NCI-H187 (cell line): Measurements from ENCODE around the gene LNX2.

Experiments used
- DNase-seq, 2 experiments: peaks; one replicate each; lab custom pipeline; 2025; lab: John Stamatoyannopoulos, UW

Gene LNX2

DNA sequence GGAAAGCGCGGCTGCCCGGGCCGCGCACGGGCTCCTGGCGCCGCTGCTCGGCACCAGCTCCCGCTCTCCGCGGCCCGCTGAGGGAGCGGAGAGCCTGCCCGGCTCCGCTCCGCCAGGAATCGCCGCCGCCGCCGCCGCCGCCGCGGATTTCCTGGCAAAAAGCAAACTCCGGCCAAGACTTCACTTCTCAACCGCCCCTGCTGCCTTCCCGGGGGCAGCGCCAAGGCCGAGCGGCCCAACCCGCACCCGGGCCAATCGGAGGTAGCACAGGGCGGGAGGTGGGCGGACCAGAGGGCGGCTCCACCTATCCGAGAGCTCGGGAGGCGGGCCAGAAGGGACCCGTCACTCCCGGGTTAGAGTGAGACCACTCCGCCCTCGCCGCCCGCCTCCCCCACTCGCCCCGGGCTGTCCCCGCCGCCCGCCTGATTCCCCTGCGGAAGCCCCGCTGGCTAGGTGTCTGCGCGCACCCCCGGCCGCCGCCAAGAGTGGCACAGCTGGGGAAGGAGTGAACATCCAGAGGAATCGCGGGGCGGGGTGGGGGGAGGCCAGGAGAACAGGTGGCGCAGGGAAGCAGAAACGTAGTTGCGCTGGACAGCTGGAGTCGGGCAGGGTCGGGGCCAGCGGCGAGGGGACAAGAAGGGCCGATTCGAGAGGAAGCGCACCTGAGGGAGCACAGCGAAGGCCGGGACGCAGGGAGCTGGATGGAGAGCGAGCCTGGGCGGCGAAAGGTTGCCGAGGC lies at the start of gene LNX2:
Gene LNX2 (minus strand): TSS at position 153 of the 739 bp plus-strand sequence. CDS start 38,826 bp downstream, outside the sequence.
- DNase-seq = peak; percentile 42 to 88

DNA sequence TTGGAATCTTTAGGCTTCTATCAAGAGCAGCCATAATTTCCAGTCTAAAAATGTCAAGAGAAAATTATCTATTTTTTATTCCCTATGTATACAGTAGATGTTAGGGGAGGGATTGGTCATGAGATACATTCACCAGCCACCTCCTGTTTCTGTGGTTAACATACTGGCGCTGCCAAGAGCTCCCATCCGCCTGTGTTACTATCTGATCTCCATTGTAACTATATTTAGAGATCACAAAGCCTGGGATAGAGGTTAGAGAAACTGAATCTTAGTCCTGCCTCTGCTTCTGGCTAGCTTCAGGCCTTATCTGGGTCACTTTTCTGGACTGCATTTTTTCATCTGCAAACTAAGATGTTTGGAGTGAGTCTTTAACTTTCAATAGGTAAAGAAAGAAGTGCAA lies 47.6 kb upstream of the LNX2 start:
- DNase-seq = no peak

DNA sequence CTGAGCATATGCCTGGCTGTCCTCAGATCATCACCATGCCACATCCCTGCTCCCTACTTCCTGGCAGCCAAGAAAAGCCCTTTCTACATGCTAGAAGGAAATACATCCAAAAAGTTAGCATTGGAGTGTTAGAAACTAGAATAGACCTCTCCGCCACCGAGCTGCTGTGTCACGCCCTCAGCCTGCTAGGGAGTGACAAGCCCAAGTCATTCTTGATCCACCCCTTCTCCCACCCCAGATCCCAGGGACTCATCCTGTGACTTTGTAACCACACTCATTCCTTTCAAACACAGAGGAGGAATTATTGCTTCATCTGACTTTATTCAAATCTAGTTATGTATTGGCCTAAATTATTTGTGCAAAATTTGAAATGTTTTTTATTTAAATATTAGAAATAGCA lies 46.6 kb upstream of the LNX2 start:
- DNase-seq = no peak

DNA sequence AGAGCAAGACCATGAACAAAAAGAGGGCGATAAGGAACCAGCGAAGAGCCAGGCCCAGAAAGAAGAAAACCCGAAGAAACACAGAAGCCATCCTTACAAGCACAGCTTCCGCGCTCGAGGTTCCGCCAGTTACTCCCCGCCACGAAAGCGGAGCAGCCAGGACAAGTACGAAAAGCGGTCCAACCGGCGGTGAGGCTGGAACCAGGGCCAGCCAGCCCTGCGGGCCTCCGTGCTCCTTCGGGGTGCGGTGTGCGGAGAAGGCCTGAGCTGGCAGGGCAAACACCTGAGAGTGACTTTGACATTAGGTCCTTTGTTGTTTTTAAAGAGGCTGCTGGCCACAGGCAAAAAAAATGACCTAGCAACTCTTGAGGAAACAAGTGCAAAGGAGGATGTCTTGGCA lies 45.4 kb upstream of the LNX2 start:
- DNase-seq = no peak

DNA sequence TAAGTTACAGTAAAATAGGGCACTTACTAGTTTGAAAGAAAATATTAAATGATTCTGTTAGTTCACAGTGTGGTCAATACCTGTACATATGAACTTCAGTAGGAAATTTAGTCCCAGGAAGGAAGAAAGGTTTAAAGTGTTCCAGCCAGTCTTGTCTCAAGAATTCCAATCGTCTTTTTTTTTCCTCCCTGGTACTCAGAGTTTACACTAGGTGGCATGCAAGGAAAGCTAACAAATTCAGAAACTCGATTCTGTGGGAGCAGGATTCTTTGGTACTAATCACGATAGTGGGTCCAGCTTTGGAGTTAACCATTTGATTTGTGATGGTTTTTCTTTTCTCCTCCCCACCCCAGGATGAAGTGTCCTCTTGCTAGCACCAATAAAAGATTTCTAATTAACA lies 45.0 kb upstream of the LNX2 start:
- DNase-seq = no peak

DNA sequence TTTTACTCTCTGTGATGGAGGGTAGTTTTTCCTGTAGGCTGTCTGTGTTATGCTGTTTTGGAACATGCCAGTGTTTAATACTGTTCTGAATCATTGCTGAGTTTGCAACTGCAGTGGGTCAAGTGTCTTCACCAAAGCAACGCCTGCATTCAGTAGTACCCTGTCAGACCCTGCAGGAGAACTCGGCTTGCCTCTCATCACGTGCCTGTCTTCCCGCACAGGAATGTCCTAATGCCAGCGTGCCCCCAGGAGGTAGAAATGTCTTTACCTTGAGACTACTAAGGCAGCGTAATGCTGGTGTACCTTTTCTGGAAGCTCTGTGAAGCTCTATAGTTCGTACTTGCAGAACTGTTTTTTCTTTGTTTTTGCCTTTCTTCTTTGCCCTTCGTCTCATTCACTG lies 43.6 kb upstream of the LNX2 start:
- no peak for DNase-seq

DNA sequence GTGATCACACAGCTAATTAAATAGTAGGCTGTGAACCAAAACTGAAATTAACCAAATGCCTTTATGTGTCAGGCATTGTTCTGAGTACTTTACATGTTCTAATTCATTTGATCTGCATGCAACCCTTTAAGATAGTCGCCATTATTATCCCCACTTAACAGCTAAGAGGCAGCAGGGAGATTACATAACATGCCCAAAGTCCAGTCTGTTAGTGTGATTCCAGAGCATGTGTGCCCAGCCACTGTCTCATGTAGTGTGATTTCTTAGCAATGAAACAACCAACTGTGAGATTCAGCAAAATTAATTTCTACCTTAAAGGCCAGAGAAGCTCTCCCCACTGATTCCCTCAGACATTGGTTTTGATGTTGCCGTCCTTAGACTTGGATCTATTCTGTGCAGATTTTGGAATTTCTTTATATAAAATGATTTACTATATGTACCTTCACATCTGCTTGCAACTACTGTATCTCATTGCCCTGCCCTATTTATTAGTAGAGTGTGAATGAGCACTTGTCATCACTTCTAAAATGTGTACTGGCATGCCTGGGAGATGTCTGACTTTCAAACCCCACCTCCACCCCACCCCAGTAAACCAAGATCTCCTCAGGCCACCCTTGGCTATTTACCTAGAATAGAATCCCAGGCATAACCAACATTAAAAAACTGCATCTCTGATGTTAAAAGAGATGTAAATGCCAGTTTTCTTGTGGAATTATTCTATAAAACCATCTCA lies 42.6 kb upstream of the LNX2 start:
- no peak for DNase-seq

DNA sequence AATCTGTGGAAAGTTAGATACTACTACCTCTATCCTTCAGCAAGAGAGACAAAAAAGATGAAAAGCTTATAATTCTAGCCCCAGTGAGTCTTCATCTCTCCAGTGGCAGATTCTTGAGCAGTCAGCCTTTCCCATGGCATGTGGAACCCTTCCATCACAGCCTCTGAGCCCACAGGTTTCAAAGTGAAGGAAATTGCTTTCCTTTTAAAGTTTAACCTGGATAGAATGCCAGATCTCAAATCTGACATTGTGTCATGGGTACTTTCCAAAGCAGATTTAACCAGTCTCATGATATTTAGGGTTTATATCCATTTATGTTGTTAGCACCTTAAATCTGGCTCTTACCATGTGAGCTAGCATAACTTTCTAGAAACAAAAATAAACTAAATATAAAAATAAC lies 40.7 kb upstream of the LNX2 start:
- DNase-seq = no peak

DNA sequence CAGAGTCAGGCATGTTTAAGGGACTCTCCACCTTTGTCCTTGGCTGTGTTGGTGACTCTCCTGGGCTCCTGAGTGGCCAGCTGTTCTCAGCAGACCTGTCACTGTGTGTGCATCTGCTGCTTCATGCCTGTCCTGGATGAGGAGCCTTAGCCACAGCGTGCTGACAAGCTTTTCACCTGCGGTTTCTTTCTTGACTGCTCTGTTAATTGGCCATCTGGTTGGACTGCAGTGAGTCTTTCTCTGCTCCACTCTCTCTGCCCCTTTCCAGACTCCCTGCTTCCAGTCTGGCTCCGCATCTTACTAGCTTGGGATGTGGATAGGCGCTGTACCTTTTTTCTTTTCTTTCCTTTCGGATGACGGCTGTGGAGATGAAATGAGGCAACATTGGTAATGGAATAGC lies 40.2 kb upstream of the LNX2 start:
- no peak for DNase-seq

DNA sequence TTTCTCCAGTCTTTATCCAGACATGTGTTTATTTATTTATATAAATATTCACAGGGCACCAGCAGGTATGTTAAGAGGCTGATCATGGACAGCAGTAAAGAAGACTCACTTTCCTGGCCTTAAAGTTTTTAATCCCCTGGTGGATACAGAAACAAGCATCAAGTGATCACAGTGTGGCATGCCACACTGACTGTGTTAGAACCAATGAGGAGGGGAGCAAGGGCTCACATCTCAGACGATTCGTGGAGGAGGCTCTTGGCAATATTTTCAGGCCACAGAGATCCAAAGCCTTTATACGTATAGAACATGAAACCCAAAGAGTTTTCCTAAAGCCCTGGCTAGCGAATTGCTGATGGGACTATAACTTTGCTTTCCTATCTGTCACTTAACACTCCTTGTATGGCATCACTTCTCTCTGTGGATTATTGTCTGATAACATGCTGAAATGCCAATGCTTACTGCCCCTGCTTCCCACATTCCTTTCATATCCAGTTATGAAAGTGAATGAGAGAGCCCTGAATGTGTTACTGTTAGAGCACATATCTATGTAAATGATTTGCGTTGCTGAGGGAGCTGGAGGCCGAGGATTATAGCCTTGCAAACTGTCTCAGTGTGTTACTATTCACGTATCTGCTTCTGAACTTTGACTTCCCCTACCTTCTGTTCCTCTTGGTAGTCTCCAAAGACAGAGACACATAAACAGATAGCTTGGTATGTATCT lies 39.0 kb upstream of the LNX2 start:
- DNase-seq = no peak

DNA sequence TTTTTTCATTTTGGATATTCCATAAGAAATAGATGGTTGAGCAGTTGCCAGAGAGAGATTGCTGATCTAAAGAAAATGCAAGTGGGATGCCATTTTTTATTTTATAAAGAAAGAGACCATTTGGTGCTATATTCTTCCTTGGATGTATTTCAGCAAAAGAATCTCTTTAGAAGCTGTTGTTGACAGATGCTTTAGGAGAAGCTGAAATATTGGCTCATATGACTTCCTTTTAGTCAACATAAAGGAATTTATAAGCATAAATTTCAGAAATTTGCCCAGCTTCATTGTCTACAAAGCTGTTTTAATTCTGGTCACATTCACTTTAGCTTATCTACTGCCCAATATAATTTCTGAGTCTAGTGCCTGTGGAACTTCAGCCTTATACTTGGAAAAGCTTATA lies 38.2 kb upstream of the LNX2 start:
- no peak for DNase-seq

DNA sequence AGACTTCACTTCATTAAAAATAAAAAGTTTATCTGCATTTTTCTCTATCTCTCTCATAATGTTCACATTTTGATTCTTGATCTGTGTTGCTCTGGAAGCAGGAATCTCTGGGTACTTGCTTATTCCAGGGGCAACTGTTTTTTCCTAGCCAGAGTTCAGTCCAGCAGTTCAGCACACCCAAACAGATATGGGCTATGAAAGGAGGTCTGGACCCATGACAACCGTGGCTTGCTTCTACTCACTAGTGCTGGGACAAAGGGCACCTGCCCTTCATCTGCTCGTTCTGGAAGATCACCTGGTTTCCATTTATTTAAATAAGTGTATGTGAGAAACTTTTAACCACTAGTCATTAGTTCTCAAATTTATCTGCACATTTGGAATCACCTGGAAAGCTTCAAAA lies 37.4 kb upstream of the LNX2 start:
- DNase-seq = no peak

DNA sequence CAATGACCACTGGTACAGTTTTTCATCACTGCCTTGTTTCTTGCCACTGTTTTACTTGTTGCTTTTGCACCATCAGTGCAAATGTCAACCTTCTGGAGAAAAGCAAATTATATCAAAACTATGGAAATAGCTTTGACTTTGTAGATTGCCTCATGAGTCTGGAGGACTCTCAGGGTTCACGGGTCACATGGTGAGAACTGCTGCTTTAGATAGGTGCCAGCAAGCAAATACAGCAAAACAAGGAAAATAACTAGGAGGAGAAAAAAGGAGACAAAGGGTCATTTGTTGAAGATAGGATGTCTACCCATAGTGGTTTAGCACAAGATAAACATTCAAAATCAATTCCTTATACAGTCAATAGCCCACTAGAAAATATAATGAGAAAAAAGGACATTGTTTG lies 34.5 kb upstream of the LNX2 start:
- DNase-seq = no peak

DNA sequence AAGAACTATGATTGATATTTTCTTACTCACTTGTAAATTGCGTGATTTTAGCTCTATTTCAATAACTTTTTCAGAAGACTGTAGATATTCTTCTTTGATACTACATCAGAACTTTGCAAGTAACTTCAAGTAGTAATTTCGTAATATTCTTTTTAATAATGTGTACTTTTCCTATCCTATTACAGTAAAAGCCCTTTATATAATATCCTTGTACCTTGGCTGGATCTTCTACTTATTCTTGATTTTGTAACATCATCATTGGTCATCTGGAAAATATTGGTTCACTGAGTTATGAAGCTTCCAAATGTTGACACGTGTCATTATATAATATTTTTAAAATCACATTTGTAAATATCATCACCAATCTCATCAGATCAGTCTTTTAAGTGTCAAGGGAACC lies 33.7 kb upstream of the LNX2 start:
- DNase-seq = no peak

DNA sequence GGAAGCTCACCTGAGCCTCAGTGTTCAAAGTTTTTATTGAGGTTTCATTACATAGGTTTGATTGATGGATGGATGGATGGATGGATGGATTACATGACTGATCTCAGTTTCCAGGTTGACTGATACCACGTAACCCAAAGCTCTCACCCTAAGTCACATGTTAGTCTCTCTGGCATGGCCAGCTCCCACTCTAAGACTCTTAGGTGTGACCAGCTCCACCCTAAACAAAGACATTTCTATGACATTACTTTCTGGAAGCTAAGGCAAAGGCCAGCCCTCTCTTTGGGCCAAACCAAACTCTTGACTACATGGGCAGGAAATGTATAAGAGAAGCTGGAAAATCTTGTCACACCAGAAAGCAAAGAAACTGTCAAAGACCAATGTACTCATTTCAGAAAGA lies 30.0 kb upstream of the LNX2 start:
- no peak for DNase-seq

DNA sequence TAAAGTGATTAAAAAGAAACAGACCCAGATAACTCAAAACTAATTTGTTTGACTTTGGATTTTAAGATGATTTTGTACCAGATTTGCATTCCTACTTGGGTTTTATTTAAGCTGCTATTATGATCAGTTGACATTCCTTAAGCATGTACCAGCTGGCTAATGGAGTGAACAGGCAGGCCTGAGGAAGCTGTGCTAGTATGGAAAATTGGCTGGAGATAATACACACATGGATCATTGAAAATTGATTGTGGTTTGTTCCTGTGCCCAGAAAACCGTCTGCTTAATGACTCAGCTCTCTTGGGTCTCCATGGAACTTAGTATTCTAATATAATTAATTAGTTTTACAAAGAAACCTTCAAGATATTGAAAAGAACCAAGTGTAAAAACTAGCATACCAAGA lies 24.0 kb upstream of the LNX2 start:
- no peak for DNase-seq

DNA sequence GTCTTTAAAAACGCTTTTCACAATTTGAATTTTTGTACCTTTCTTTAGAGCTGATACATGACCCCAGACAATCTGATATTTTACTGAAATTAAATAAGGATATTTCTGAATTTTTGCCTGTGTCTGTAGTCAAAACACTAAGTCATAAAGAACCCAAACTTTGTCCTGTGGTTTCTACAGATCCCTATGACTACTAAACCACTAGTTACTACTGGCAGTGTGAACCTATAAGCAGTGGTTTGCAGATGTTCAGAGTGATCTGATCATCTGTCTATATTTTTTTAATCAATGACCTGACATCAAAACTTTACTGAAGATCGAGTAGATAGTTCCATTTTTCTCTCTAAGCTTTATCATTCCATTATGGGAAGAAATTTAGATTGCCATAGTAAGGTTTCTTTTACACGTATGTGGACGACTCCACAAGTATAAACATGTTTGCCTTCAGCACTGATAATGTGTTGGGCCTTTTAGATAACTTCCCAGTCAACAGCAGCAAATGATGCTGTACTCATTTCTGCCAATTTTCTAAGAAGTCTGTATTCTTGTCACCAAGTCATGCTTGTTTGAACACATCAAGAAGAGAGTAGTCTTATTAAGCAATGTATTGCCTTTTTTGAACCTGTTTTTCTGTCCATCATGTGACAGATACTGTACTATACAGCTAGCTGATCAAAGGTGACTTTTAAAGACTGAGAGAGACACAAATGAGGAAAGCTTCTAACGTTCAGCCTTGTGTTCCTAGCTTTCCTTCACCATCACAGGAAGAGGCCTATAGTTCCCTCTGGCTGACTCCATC lies 23.2 kb upstream of the LNX2 start:
- DNase-seq = no peak

DNA sequence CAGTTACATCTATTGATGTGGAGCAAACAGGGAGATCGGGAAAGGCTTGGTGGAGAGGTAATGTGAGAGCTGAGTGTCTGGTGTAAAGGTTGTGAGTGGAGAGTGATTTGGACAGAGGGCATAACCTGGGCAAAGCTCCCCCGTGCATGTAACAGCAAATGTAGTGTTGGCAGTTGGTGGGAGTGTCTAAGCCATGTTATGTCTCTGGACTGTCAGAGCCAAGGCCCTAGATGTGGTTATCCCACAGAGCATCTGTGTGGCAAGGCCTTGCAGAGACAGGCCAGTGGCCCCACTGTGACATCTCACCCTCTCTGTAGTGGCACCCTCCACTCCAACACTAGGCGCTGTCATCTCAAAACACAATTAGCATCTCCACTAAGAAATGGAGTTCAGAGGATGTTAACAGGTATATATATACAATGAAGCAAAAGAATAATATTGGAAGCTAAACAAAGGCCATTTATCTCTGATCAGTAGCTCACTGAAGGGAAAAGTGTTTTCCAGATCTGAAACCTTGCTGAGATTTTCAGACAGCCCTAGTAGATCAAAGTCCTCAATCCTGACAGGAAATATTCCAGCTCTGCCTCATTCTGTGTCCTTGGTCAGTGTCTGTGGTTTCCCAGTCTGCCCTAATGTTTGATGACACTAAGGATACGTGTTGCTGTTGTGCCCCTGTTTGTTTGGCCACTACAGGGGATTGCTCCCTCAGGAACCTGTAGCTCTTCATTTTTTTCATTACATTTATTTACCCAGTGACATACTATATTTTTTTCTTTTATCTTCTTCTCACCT lies 21.6 kb upstream of the LNX2 start:
- no peak for DNase-seq

DNA sequence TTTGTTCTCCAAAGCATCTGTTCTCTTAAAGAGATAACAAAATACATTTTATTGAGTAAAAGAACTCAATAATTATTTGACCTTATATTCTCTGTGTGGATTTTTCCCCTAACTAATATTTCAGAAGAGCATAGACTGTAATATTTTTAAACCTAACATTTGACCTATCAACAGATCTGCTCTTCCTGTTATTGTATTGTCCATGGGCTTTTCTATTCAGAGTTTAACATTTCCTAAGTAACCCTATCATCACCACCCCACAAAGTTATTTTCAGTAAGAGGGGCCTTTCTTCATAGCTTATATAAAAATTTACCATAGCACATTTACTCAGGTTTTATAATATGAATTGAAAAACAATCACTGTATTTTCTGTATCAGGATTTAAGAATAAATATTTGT lies 18.9 kb upstream of the LNX2 start:
- DNase-seq = no peak

DNA sequence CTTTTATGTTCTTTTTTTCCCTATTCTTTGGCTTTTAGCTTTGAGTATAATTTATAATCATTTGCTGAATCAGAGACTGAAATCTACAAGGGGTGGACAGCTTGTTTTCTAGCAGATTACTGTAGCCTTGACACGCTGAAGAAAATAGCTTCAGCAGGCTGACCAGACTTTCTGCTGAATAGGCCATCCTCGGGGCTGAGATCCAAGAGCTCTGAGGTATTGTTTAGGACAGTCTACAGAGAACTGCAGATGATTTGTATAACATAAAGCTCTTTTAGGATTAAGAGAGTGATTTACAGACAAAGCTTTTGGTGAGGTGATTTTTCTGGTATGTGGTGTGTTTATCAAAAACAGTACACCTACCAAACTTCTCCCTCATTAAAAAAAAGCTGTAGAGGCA lies 18.2 kb upstream of the LNX2 start:
- no peak for DNase-seq

DNA sequence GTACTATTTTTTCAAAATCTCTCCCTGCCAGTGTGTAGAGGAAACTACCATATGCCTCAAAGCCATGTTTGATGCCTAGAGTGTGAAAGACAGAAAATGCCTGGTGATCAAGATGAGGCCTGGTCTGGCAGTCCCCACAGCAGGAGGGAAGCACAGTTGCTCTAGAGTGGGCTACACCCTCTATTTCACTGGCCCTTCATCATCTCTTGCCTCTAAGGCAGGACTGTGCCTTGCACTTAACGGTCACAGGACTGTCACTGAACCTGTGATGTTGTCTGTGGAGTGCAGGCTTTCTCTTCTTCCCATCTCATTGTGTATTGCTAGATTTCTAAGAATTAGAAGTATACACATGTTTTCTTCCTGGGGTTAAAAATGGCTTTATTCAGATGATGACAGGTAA lies 17.7 kb upstream of the LNX2 start:
- no peak for DNase-seq

DNA sequence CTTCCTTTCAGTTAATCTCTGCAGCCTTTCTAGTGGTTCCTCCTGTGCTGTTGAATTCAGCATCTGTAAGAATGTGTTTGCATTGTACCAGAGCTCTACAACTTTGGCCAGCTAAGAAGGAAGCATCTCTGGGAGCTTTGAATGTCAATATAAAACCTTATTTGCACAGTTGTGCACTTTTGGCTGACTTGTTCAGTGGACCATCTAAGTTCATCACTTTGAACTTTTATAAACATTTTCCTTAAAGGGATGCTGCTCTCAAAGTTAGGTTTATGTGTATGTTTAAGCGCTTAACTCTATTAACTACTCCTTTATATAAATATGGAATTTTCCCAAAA lies 16.9 kb upstream of the LNX2 start:
- no peak for DNase-seq
